Left lobe of liver (tissue), 2 donors: ENCODE measurements around the gene ZNF75A. TPM values are rescaled to one million over a fixed set of nuclear protein-coding genes. Genes with fewer than 3 reads are reported as not detected.
"Not testable (repeated sequence)": the region's sequence is repeated elsewhere in the genome, so short reads cannot be mapped to it uniquely, and the experiment has no call there.

Experiments used
- ATAC-seq: fragments of 200-7000 bp; cut with Tn5 transposase; one replicate; pipeline ENCODE4 v1.9.1; 2020; ENCODE audit warnings: mild to moderate bottlenecking, moderate library complexity
- DNase-seq: peaks from one replicate; pipeline ENCODE4 v3.0.0-alpha.2; 2020; ENCODE audit warnings: low spot score
- total RNA-seq: library from RNA; stranded (reverse); gene quantifications from one replicate; pipeline ENCODE4 v1.2.1, GENCODE V29; 2021
- donor health status: DM: no; HTN: no; CAD: no; lungs with moderate emphysema.
- donor health status: DM: no; HTN: yes; CAD: no.

ZNF75A gene
- 10.2 TPM for total RNA-seq

DNA sequence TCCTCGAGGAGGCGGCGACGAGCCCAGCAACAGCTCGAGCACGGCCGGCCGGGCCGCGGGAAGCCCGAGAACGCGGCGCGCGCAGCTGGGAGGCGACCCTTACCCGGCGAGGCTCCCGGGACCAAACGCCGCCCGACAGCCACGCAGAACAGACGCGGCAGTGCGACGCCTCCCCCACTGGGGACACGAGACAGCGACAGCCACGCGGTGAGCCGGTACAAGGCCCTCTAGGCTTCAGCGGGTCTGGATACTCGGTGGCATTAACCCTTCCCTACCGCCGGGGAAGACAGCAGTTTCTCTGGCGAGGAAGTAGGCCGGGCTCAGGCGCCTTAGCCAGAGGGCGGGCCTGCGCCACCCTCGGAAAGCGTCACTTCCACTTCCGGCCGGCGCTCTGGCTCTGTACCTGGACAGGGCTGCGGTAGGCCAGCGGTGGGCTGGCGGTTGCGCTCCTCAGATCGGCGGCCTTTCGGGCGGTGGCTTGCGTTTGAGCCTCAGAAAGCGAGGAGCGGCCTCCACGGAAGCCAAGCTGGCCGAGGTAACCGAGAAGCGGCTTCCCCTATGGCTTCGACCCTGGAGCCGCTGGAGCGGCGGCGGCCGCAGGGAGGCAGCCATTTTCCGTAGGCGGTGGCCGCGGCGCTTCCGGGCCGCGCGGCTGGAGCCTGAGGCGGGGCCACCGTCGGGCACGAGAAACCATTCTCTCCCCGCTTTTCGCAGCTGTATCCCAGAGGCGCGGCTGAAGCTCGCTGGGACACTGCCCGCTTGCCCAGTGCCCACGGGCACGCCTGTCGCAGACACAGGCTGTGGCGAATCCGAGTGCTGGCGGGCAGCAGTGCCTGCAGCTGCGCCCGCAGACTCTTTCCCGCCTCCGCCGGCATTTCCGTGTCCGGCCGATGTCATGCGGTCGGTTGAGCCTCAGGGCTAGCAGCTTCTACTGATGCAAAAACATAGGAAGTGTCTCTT is at the start of gene ZNF75A, which contains the start of gene TIGD7:
Gene ZNF75A, plus strand, starts transcription at position 389 of the 960 bp plus-strand sequence. CDS start 2,932 bp downstream, outside the sequence.
Gene TIGD7, minus strand, starts transcription at position 322 of the 960 bp plus-strand sequence. CDS start 4,816 bp downstream, outside the sequence.
- DNase-seq (peak; percentile 89), ATAC-seq (peak; percentile 99)

DNA sequence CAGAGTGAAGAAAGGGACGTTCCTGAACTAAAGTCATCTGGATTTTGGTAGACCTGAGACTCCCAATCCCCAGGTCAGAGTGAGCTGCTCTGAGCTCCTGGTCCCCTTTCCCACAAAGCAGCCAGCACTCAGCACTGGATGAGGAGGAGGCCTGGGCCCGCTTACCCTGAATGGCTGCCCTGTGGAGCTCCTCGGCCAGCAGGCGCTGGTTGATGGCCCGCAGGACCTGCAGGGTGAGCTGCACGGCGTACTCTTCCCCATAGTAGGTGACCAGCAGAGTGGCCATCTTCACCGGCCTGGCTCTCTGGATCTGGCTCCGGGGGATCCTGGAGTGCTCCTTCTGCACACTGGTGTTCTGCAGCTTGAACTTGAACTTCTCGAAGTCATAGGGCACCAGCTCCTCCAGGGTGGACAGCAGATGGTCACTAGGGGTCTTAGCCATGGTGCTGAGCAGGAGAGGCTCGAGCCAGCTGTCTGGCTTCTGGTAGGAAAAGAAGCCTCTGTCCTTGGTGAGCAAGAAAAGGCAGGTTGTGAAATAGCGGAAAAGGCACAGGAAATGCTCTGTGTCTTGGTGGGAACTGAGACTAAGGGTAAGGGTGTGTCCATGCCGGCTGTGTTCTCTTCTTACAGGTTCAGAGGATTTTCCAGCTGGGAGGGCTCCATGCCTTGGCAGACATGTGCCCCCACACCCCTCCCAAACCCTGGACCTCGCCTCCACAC is 49.0 kb upstream of the ZNF75A start, which contains the start of gene MEFV:
Gene MEFV, minus strand, starts transcription at position 488 of the 720 bp plus-strand sequence. Its CDS starts 46 bp downstream, at position 442.
- ATAC-seq (peak; percentile 19), DNase-seq (no peak)

DNA sequence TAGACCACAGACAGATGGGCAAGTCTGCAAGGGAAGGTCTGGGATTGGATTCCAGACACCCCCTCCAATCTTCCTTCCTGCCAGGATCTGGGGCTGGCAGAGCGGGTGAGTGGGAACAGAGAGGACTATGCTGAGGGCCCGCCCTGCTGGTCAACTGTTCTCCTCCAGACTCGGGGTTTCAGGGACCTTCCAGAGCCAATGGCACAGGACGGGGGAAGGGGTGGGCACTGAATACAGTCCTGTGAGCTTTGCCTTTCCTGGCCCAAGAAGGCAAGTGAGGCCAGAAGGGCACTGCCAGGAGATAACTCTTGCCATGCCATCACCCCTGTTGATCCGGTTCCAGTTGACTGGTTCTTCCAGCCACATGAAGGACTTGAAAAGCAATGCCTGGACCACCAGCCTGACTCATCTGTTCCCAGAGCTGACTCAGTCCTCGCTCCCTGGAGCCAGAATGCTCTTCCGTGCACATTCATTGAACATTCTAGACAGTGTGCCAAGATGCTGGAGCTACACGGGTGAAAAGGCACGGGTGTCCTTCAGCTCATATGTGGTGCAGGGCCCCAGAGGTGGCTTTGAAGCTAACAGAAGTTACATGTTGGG is 48.3 kb upstream of the ZNF75A start:
- ATAC-seq (no peak), DNase-seq (no peak)

DNA sequence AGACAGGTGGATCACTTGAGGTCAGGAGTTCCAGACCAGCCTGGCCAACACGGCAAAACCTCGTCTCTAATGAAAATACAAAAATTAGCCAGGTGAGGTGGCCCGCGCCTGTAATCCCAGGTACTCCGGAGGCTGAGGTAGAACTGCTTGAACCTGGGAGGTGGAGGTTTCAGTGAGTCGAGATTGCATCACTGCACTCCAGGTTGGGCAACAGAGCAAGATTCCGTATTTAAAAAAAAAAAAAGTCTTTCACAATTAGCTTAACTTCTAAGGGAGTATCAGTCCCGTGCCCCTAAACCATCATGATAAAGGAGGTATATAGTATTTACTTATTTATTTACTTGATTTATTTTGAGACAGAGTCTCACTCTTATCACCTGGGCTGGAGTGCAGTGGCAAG is 45.5 kb upstream of the ZNF75A start:
- no peak for DNase-seq
- ATAC-seq, result no peak

DNA sequence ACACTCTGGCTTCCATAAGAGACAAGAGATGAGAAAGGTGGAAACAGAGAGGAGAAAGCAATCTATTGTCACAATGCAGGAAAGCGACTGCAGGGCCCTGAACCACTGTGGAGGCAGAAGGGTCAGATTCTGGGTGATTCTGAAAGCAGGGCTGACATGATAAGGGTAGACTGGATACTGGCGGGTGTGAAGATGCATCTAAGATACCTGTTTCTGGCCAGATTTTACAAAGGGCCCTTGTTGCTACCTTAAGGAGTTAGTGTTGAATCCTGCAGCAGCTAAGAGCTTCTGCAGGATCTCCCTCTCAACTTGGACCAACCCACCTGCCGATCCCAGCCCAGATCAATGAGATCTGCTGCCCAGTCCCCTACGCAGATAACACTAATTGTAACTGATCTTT is 42.8 kb upstream of the ZNF75A start:
- DNase-seq (no peak), ATAC-seq (no peak)

DNA sequence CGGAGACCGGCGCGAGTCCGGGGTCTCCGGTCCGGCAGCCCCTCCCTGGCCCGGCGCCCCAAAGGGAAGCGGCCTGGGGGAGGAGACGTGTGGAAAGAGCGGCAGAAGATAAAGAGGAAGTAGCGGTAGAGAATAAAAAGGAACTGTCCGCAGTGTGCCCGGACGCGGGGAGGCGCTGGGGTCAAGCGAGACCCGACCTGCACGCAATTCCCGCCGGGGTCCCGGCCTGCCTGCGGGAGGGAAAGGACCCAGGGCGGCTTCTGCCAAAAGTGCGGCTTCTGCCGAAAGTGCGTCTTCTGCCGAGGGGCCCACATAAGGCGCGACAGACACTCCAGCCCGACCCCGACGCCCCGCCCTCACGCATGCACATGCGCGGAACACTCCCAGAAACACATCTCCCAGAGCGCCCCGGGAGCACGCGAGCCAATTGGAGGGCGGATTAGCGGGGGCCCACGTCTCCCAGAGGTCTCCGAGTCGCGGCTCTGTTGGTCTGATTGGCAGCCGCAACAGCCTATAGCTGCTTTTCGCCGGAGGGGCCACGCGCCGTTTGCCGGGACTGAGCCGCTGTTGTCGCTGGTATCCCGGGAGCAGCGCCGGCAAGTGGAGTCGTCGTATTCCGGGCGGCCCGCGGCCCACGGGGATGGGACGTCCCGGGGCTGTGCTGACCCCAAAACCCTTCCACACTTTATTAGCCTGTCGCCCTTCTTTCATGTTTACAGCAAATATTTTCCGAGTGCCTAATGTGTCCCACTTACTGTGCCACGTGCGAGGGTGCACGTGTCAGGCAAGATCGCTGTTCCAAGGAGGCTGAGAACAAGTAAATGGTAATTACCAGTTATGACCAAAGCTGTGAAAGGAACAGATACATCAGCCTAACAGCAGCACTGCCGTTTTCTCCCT is 40.9 kb upstream of the ZNF75A start:
- ATAC-seq (peak; percentile 88), DNase-seq (peak; percentile 96)

DNA sequence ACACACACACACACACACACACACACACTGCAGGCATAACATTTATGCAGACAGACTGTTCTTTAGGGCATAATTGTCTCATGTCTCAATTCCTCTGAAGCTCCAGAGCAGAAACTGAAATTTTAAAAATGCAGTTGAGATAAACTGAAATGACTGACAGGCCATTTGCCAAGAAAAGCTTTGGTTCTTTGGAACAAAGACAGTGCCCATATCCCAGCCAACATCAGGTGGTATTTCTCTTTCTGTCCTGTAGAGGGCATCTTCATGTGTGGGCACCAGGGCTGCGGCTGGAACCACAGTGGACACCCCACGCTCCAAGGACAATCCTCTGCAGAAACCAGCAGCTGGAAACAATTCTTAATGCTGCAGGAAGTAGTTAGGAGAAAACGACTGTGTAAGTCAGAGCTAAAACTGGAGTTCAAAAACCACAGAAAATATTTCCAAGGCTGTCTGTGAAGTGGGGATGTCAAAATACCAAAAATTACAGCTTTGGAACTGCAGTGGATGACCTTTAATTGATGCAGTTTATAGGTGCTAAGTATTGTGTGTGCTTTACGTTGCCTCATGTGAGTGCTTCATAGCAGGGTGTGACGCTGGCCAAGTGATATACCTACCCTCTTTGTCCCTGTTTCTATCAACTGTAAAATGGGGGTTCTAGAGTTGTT is 38.3 kb upstream of the ZNF75A start:
- DNase-seq, result no peak
- ATAC-seq, result no peak

DNA sequence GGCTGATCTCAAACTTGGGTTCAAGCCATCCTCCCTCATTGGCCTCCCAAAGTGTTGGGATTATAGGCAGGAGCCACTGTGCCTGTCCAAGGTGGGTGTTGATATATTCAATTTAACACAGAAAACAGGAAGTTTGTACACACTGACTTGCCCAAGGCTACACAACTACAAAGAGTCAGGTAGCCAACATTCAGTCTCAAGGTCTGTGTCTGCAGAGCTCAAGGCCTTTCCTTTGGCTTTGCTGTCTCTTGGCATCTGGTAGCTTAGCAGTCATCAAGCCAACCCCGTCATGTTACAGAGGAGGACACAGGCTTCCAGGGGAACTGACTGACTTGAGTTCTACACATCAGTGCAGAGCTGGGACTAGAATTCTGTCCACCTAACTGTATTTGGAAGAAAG is 37.0 kb upstream of the ZNF75A start:
- DNase-seq (no peak), ATAC-seq (no peak)

DNA sequence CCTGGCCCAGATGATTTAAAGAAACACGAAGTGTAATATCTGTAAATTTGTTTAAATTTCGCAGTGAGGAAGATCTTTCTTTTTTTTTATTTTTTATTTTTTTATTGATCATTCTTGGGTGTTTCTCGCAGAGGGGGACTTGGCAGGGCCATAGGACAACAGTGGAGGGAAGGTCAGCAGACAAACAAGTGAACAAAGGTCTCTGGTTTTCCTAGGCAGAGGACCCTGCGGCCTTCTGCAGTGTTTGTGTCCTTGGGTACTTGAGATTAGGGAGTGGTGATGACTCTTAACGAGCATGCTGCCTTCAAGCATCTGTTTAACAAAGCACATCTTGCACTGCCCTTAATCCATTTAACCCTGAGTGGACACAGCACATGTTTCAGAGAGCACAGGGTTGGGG is 34.6 kb upstream of the ZNF75A start:
- ATAC-seq, DNase-seq: not testable (repeated sequence)

DNA sequence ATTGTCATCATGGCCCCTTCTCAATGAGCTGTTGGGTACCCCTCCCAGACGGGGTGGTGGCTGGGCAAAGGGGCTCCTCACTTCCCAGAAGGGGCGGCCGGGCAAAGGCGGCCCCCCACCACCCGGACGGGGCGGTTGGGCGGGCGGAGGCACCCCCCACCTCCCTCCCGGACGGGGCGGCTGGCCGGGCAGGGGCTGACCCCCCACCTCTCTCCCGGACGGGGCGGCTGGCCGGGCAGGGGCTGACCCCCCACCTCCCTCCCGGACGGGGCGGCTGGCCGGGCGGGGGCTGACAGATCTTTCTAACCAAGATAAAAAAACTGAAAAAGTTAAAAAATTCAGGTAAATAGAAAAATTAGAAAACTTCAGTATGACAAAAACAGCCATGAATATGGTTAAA is 34.0 kb upstream of the ZNF75A start:
- DNase-seq, ATAC-seq: not testable (repeated sequence)

DNA sequence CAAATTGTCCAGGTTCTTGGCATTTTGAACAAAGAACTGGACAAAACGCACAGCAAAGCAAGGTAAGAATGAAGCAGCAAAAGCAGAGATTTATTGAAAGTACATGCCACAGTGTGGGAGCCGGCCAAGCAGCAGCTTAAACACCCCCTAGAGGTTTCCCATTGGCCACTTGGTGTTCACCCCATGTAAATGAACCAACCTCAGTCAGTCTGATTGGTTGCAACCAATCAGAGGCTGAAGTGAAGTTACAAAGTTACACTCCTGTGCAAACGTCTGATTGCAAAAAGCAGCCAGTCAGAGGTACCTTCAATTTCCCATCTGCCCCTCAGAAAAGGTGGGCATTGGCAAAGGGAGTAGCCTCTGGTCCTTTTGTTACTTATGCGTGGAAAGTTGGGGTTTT is 30.8 kb upstream of the ZNF75A start:
- ATAC-seq (no peak), DNase-seq (no peak)

DNA sequence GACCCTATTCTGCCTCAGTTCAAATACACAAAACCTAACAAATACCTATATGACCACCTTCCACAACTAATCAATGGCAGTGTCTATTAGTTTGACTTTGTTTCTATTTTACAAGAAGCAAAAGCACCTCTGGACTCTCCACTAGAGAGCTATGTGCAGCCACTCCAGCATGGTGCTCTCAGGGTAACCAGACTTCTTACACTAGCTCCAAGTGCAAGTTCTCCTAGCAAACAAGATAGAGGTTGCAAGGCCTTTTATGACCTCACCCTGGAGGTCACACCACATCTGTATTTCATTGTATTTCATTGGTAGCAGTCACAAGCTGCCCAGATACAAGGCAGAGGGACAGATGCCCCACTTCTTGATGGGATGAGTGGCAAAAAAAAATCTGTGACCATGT is 30.4 kb upstream of the ZNF75A start:
- DNase-seq (no peak), ATAC-seq (no peak)

DNA sequence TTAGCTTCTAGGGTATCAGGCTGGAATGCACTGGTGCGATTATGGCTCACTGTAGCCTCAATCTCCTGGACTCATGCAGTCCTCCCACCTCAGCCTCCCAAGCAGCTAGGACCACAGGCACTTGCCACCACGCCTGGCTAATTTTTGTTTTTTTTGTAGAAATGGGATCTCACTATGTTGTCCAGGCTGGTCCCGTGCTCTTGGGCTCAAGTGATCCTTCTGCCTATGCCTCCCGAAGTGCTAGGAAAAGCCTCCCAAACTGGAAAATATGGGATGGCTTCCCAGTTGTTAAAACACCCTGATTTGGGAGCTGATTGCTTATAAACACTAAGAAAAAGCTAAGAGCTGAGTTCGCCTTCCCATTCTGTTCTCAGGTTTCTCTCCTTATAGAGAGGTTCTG is 28.6 kb upstream of the ZNF75A start:
- DNase-seq (no peak), ATAC-seq (no peak)

DNA sequence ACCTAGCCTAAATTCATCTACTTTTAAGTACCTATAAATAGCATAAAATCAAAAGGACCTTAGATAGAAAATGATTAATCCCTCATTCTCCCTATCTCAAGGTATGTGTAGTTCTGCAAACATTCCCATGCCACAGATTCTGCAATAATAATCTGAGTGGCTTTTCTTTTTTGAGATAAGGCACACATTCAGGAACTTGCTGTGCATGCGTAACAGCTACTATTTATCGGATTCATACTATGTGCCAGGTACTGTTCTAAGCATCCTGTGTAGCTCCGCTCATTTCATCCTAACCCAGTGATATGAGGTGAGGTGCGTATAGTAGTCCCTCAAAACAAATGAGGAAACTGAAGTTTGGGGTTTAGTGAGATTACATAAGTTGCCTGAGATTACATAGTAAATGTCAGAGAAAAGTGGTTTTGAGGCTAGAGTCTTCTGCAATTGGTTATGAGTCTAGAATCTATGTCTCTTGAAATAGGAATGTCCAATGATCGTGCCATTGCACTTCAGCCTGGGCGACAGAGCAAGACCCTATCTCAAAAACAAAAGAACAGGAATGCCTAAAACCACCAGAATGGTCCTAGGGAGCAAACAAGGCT is 24.0 kb upstream of the ZNF75A start:
- no peak for DNase-seq
- no peak for ATAC-seq

DNA sequence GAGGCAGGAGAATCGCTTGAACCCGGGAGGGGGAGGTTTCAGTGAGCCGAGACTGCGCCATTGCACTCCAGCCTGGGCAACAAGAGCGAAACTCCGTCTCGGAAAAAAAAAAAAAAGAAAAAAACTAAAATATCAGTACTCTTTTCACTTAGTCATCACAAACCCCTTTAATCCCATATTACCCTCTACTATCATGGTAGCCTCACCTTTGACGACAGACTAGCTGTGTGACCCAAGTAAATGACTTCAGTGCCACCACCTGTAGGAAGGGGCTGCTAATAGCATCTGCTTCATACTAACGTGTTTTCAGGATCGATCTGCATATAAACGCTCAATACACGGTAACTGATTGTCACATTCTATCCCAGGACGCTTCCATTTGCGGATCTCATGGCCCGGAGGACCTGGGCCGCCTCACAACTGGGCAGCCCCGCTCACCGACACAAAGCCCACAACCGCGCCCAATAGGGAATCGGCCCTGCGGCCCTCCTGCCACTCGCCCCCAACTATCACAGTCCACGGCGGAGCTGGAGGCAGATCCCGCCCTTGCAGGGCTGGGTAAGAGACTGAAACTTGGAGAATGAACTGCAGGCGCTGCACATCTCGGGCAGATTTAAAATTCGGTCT is 23.1 kb upstream of the ZNF75A start:
- ATAC-seq (peak; percentile 43), DNase-seq (no peak)

DNA sequence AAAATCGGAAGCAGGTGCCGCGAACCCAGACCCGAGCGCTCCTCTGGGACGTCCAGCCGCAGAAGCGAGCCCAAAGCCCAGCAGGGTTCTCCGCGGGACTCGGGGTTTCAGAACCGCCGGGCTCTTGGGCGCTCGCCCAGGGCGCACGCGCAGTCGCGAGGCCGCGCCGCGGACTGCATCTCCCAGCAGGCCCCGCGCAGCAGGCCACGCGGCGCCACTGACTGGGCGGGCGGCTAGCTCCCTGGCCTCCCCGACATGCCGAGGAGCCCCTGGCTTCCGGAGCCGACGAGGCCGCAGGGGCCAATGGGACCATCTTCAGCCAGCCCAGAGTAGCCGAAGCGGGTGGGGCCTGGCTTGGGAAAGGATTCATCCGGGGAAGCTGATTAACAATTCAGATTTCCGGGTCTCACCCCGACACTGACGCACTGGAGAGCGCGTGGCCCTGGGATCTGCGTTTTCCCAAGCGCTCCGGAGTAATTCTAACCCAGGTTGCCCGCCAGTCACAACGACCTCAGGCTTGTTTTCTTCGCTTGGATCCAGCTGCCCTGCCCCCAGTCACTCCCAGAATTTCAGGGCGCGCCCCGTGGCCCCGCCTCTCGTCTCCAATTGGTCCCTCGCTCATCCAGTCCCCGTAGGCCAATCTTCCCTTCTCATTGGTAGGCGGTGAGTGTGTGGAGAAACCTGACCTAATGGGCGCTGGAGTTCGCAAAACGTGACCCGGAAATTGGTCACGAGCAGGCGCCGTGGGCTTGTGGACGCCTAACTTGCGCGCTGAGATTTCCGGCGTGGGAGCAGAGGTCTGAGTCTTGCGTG is 22.4 kb upstream of the ZNF75A start, which contains the start of gene ZNF263:
Gene ZNF263, plus strand, starts transcription at position 762 of the 813 bp plus-strand sequence. CDS start 328 bp downstream, outside the sequence.
- peak; percentile 94 for ATAC-seq
- DNase-seq, result peak; percentile 96

DNA sequence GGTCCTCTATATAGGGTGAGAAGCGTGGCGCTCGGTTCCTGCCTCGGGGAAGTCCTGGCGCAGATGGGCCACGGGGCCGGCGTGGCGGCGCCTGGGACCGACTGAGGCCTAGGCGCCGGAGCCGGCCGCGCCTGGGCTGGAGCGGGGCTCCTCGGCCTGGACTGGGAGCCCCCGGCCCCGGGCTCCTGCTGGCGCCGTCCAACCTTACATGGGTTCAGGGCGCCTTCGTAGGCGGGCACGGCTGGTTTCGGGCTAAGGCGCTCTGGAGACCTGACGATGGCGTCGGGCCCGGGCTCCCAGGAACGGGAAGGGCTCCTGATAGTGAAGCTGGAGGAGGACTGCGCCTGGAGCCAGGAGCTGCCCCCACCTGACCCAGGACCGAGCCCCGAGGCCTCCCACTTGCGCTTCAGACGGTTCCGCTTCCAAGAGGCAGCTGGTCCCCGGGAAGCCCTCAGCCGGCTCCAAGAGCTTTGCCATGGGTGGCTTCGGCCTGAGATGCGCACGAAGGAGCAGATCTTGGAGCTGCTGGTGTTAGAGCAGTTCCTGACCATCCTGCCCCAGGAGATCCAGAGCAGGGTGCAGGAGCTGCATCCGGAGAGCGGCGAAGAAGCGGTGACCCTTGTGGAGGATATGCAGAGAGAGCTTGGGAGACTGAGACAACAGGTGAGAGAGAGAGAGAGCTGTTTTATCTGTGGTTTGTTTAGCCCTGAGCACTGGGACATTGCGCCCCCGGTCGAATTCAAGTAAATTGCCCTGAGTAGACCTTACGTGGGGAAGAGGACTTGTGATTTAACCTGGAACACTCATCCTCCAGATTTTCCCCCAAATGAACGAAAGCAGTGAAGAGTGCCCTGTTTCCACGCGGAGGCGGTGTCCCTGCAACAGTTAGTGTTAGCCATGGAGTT is 21.5 kb upstream of the ZNF75A start:
- ATAC-seq (no peak), DNase-seq (no peak)
